Stimulated activated CD4-positive, alpha-beta T cell treated with anti-CD3 and anti-CD28 coated beads, TNF-alpha, amount 100 ng/mL, for 1 hour (primary cell): ENCODE measurements around the gene ENPP4.
"Not testable (repeated sequence)": the region's sequence is repeated elsewhere in the genome, so short reads cannot be mapped to it uniquely, and the experiment has no call there.

Source experiments
- DNase-seq, 3 donors: peaks; one replicate each; pipeline ENCODE4 v3.0.0-alpha.2; 2020; ENCODE audit warnings: low read depth in 3 of 3, low spot score in 1 of 3

Gene ENPP4

GRCh38 chr6:46129629-46130511 lies at the start of gene ENPP4:
ENPP4 (plus strand) TSS chr6:46129989; CDS start chr6:46139584, 9,595 bp downstream.
- DNase-seq: peak; percentile 69 to 89 (median 73)

GRCh38 chr6:46080111-46080510 lies 49.7 kb upstream of the ENPP4 start:
- no peak for DNase-seq

- not testable (repeated sequence) for DNase-seq
Observed at GRCh38 chr6:46085688-46086087, 44.1 kb upstream of the ENPP4 start.

GRCh38 chr6:46090115-46091079 lies 39.4 kb upstream of the ENPP4 start:
- peak; percentile 6 to 24 (median 15) for DNase-seq

GRCh38 chr6:46091080-46091478 lies 38.7 kb upstream of the ENPP4 start:
- DNase-seq: no peak

- no peak for DNase-seq
Observed at GRCh38 chr6:46095251-46095650, 34.5 kb upstream of the ENPP4 start.

- no peak for DNase-seq
Observed at GRCh38 chr6:46097366-46097765, 32.4 kb upstream of the ENPP4 start.

GRCh38 chr6:46098678-46099077 lies 31.1 kb upstream of the ENPP4 start:
- DNase-seq: no peak

GRCh38 chr6:46099952-46100351 lies 29.8 kb upstream of the ENPP4 start:
- no peak for DNase-seq

GRCh38 chr6:46102123-46102522 lies 27.7 kb upstream of the ENPP4 start:
- DNase-seq: no peak

- DNase-seq: no peak
Observed at GRCh38 chr6:46103441-46104115, 26.2 kb upstream of the ENPP4 start.

GRCh38 chr6:46104209-46104608 lies 25.6 kb upstream of the ENPP4 start:
- no peak for DNase-seq

- no peak for DNase-seq
Observed at GRCh38 chr6:46105568-46105967, 24.2 kb upstream of the ENPP4 start.

- no peak for DNase-seq
Observed at GRCh38 chr6:46113370-46113769, 16.4 kb upstream of the ENPP4 start.

- DNase-seq: no peak
Observed at GRCh38 chr6:46115634-46116033, 14.2 kb upstream of the ENPP4 start.

GRCh38 chr6:46116289-46116688 lies 13.5 kb upstream of the ENPP4 start:
- DNase-seq: no peak

- DNase-seq: no peak
Observed at GRCh38 chr6:46118157-46118556, 11.6 kb upstream of the ENPP4 start.

GRCh38 chr6:46118836-46119235 lies 11.0 kb upstream of the ENPP4 start:
- DNase-seq: no peak

GRCh38 chr6:46119679-46120078 lies 10.1 kb upstream of the ENPP4 start:
- DNase-seq: not testable (repeated sequence)

- no peak for DNase-seq
Observed at GRCh38 chr6:46128476-46128875, 1.3 kb upstream of the ENPP4 start.

- DNase-seq: peak in 1 of 3 donors; percentile 2
Observed at GRCh38 chr6:46129291-46129628, 529 bp upstream of the ENPP4 start.
